Neural cell (in vitro differentiated cells): ENCODE measurements around the gene CFAP45. TPM values are rescaled to one million over a fixed set of nuclear protein-coding genes. Genes with fewer than 3 reads are reported as not detected.

Experiments used
- H2AFZ ChIP-seq: fragments of 200-600, 300-800 bp; sonication (generic), shearing (Covaris generic); 2 replicates; pipeline ENCODE4 v1.6.0; 2014; ENCODE audit warnings: low read depth, mild to moderate bottlenecking, antibody characterized with exemption, low read length, moderate library complexity
- H3F3A ChIP-seq: fragments of 200-600 bp; shearing (Covaris generic); 2 replicates; pipeline ENCODE4 v1.6.1; 2016; ENCODE audit warnings: mild to moderate bottlenecking, moderate library complexity, mixed read lengths, antibody characterized with exemption, low read length; ENCODE audit not compliant: insufficient read depth, poor library complexity, severe bottlenecking
- H3K27ac ChIP-seq: fragments of 200-600, 300-800 bp; sonication (generic), shearing (Covaris generic); 2 replicates; pipeline ENCODE4 v1.5.1; 2014; ENCODE audit warnings: mild to moderate bottlenecking, low read length, moderate library complexity
- H3K27me3 ChIP-seq: fragments of 300-800, 200-600 bp; sonication (generic), shearing (Covaris generic); 2 replicates; pipeline ENCODE4 v1.6.0; 2014; ENCODE audit warnings: mild to moderate bottlenecking, low read depth, low read length, moderate library complexity; ENCODE audit not compliant: insufficient read depth
- H3K36me3 ChIP-seq: fragments of 300-800, 200-600 bp; sonication (generic), shearing (Covaris generic); 2 replicates; pipeline ENCODE4 v1.5.1; 2014; ENCODE audit warnings: mild to moderate bottlenecking, antibody characterized with exemption, low read length, moderate library complexity; ENCODE audit not compliant: insufficient read depth
- H3K4me2 ChIP-seq: fragments of 300-800, 200-600 bp; sonication (generic), shearing (Covaris generic); 2 replicates; pipeline ENCODE4 v1.6.0; 2014; ENCODE audit warnings: mild to moderate bottlenecking, low read length
- H3K4me3 ChIP-seq: fragments of 300-800, 200-600 bp; sonication (generic), shearing (Covaris generic); 2 replicates; pipeline ENCODE4 v1.5.1; 2014; ENCODE audit warnings: mild to moderate bottlenecking, low read length, moderate library complexity
- H3K79me2 ChIP-seq: fragments of 200-600 bp; shearing (Covaris generic); replicated peaks from 2 replicates; pipeline ENCODE4 v1.6.0; 2014; ENCODE audit warnings: mild to moderate bottlenecking, low read length, moderate library complexity; ENCODE audit not compliant: insufficient read depth
- H3K9ac ChIP-seq: fragments of 300-800, 200-600 bp; sonication (generic), shearing (Covaris generic); 2 replicates; pipeline ENCODE4 v1.6.1; 2016; ENCODE audit warnings: mild to moderate bottlenecking, low read length, mixed read lengths
- H3K9me2 ChIP-seq: fragments of 200-600 bp; shearing (Covaris generic); 2 replicates; pipeline ENCODE4 v1.6.1; 2016; ENCODE audit warnings: mild to moderate bottlenecking, low read length, mixed read lengths; ENCODE audit not compliant: insufficient read depth
- H3K9me3 ChIP-seq: fragments of 200-600, 300-800 bp; sonication (generic), shearing (Covaris generic); 2 replicates; pipeline ENCODE4 v1.6.1; 2016; ENCODE audit warnings: mild to moderate bottlenecking, mixed run types, low read length, moderate library complexity, mixed read lengths
- H4K20me1 ChIP-seq: fragments of 200-600 bp; shearing (Covaris generic); 2 replicates; pipeline ENCODE4 v1.6.1; 2016; ENCODE audit warnings: mild to moderate bottlenecking, mixed run types; ENCODE audit not compliant: insufficient read depth
- EP300 ChIP-seq: fragments of 450-650 bp; conservative IDR thresholded peaks from 2 replicates; pipeline ENCODE4 v1.6.1; 2014; ENCODE audit warnings: antibody characterized with exemption, mild to moderate bottlenecking, moderate library complexity; ENCODE audit not compliant: poor library complexity, severe bottlenecking
- EZH2 ChIP-seq: fragments of 200-600, 300-800 bp; shearing (Covaris generic), sonication (generic); IDR thresholded peaks from 2 replicates; pipeline ENCODE4 v1.6.1; 2014; ENCODE audit warnings: antibody characterized with exemption, low read length, borderline replicate concordance, mild to moderate bottlenecking; ENCODE audit not compliant: insufficient read depth, poor library complexity, severe bottlenecking
- MXI1 ChIP-seq: fragments of 450-650 bp; conservative IDR thresholded peaks from 2 replicates; pipeline ENCODE4 v1.6.1; 2014; ENCODE audit warnings: antibody characterized with exemption, mild to moderate bottlenecking; ENCODE audit not compliant: poor library complexity, severe bottlenecking
- POLR2AphosphoS5 ChIP-seq: IDR thresholded peaks from 2 replicates; pipeline ENCODE4 v1.6.1; 2012
- RAD21 ChIP-seq: fragments of 450-650 bp; conservative IDR thresholded peaks from 2 replicates; pipeline ENCODE4 v1.6.1; 2014; ENCODE audit warnings: antibody characterized with exemption, mild to moderate bottlenecking, moderate library complexity
- SMC3 ChIP-seq: fragments of 450-650 bp; conservative IDR thresholded peaks from 2 replicates; pipeline ENCODE4 v1.6.1; 2014; ENCODE audit warnings: antibody characterized with exemption, mild to moderate bottlenecking, moderate library complexity; ENCODE audit not compliant: poor library complexity
- TAF1 ChIP-seq: IDR thresholded peaks from 2 replicates; pipeline ENCODE4 v1.6.1; 2012; ENCODE audit warnings: low read depth
- polyA plus RNA-seq: library from polyadenylated mRNA; depleted of rRNA; stranded (reverse); fragments of >200 nt; gene quantifications from 2 replicates; pipeline ENCODE4 v1.2.3, GENCODE V29; 2014
- TF ChIP-seq, protein P1 (sequence below): IDR thresholded peaks from 2 replicates; pipeline ENCODE4 v1.6.1; 2012; ENCODE audit warnings: borderline replicate concordance
- TF ChIP-seq, protein P2 (sequence below): fragments of 450-650 bp; IDR thresholded peaks from 2 replicates; pipeline ENCODE4 v1.5.1; 2014; ENCODE audit warnings: antibody characterized with exemption, mild to moderate bottlenecking, moderate library complexity; ENCODE audit not compliant: poor library complexity, severe bottlenecking

CFAP45 gene
- polyA plus RNA-seq, 1 donor from 2014 or later = 0.12 TPM

DNA sequence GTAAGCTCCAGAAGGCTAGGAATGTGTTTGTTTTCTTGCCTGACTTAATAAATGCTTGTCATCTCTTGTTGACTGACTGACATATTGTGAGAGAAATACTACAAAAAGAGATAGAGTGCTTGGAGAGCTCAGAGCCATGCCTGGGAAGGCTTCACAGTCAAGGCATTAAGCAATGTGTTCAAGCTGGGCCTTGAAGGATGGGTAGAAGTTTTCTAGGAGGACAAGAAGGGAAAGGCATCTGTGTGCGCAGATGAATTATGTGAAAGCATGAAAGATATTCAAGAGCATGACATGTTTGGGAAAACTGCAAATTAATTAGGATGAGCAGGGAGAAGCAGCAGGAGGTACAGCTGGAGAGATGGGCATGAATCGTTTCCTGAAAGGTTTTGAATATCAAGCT lies 67.7 kb downstream of the CFAP45 start:
- H3K9ac ChIP-seq = no peak overlapping the region
- H2AFZ ChIP-seq = no peak overlapping the region
- H4K20me1 ChIP-seq = no peaks in the 10 kb centered on the region
- H3K36me3 ChIP-seq = no peaks in the 10 kb centered on the region
- no peaks in the 10 kb centered on the region for H3K9me3 ChIP-seq
- H3K79me2 ChIP-seq = no peaks in the 10 kb centered on the region
- H3K4me3 ChIP-seq = no peak overlapping the region
- H3K27me3 ChIP-seq = peaks cover 81% of the 10 kb centered on the region
- TF ChIP-seq, protein P1, sequence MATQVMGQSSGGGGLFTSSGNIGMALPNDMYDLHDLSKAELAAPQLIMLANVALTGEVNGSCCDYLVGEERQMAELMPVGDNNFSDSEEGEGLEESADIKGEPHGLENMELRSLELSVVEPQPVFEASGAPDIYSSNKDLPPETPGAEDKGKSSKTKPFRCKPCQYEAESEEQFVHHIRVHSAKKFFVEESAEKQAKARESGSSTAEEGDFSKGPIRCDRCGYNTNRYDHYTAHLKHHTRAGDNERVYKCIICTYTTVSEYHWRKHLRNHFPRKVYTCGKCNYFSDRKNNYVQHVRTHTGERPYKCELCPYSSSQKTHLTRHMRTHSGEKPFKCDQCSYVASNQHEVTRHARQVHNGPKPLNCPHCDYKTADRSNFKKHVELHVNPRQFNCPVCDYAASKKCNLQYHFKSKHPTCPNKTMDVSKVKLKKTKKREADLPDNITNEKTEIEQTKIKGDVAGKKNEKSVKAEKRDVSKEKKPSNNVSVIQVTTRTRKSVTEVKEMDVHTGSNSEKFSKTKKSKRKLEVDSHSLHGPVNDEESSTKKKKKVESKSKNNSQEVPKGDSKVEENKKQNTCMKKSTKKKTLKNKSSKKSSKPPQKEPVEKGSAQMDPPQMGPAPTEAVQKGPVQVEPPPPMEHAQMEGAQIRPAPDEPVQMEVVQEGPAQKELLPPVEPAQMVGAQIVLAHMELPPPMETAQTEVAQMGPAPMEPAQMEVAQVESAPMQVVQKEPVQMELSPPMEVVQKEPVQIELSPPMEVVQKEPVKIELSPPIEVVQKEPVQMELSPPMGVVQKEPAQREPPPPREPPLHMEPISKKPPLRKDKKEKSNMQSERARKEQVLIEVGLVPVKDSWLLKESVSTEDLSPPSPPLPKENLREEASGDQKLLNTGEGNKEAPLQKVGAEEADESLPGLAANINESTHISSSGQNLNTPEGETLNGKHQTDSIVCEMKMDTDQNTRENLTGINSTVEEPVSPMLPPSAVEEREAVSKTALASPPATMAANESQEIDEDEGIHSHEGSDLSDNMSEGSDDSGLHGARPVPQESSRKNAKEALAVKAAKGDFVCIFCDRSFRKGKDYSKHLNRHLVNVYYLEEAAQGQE = no peak
- TF ChIP-seq SMC3 = no peak
- TF ChIP-seq MXI1 = no peak
- no peak for TF ChIP-seq EZH2
- no peak for TF ChIP-seq EP300
- TF ChIP-seq TAF1 = no peak
- TF ChIP-seq, protein P2, sequence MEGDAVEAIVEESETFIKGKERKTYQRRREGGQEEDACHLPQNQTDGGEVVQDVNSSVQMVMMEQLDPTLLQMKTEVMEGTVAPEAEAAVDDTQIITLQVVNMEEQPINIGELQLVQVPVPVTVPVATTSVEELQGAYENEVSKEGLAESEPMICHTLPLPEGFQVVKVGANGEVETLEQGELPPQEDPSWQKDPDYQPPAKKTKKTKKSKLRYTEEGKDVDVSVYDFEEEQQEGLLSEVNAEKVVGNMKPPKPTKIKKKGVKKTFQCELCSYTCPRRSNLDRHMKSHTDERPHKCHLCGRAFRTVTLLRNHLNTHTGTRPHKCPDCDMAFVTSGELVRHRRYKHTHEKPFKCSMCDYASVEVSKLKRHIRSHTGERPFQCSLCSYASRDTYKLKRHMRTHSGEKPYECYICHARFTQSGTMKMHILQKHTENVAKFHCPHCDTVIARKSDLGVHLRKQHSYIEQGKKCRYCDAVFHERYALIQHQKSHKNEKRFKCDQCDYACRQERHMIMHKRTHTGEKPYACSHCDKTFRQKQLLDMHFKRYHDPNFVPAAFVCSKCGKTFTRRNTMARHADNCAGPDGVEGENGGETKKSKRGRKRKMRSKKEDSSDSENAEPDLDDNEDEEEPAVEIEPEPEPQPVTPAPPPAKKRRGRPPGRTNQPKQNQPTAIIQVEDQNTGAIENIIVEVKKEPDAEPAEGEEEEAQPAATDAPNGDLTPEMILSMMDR = no peak
- no peak for TF ChIP-seq POLR2AphosphoS5
- TF ChIP-seq RAD21 = no peak
- H3K4me2 ChIP-seq = no peak overlapping the region
- H3K27ac ChIP-seq = no peak overlapping the region
- no peaks in the 10 kb centered on the region for H3K9me2 ChIP-seq
- H3F3A ChIP-seq = no peaks in the 10 kb centered on the region

DNA sequence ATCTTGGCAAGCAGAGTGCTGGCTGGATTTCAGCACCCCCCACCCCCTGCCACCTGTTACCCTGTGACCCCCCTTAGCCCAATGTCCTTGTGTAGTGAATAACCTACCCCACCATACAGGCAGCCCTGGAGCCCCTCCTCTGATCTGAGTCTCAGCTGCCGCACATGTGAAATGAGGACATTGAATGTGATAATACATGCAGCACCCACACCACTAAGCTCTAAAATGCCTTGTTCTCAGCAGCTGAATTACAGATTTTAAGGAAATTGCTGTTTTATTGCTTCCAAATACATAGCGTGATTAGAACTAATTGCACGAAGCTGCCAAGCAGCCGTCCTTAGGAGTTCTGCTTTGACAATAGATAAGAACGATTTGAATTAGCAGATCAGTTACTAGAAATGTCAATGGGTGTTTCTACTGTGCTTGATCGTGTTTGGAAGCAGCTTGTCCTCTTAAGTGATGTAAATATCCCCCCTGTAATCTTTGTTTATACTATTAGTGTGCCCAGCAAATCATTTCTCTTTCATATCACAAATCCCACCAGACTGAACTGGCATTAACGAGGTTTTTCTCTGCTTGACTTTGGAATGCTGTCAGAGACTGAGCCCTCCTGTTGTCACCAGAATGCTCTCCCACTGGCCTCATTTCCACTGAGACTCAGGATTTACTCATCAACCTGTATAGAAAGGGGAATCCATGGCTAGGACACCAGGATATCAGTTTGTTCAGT lies 68.4 kb downstream of the CFAP45 start:
- no peaks in the 10 kb centered on the region for H3F3A ChIP-seq
- no peaks in the 10 kb centered on the region for H3K9me3 ChIP-seq
- H3K36me3 ChIP-seq = no peaks in the 10 kb centered on the region
- peaks cover 82% of the 10 kb centered on the region for H3K27me3 ChIP-seq
- peak; percentile 85 for TF ChIP-seq POLR2AphosphoS5
- TF ChIP-seq, protein P1 = peak; percentile 57
- TF ChIP-seq EZH2 = no peak
- TF ChIP-seq EP300 = peak; percentile 31
- H3K4me3 ChIP-seq = peak overlapping the region; percentile 52
- no peaks in the 10 kb centered on the region for H3K9me2 ChIP-seq
- no peak overlapping the region for H2AFZ ChIP-seq
- H3K4me2 ChIP-seq = peak overlapping the region; percentile 45
- no peak overlapping the region for H3K27ac ChIP-seq
- H3K79me2 ChIP-seq = no peaks in the 10 kb centered on the region
- H4K20me1 ChIP-seq = no peaks in the 10 kb centered on the region
- H3K9ac ChIP-seq = no peak overlapping the region
